GM12872 (cell line): Measurements from ENCODE around the gene KCNS1.

Source experiments
- TF ChIP-seq, protein P1 (sequence below): IDR thresholded peaks from 3 replicates; pipeline ENCODE4 v1.5.1; 2011; ENCODE audit warnings: low read depth, mild to moderate bottlenecking, low read length, moderate library complexity; ENCODE audit not compliant: insufficient read depth

KCNS1 gene

DNA sequence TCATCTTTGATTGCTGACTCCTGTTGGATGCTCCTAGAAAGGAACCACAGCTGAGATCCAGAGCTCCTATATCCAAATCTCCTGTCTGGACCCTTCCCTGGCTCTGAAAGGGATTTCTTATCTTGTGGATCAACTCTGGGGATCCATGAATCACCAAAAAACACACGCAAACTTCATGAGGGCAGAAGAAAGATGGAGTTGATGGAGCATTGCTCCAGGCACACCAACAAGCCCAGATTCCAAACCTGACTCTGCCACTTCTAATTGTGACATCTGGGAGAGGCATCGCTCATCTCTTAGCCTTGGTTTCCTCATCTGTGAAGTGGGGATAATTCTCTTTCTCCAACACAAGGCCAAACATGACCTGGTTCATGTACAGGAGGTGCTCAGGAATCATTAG, 6.7 kb downstream of the KCNS1 start:
- TF ChIP-seq, protein P1, sequence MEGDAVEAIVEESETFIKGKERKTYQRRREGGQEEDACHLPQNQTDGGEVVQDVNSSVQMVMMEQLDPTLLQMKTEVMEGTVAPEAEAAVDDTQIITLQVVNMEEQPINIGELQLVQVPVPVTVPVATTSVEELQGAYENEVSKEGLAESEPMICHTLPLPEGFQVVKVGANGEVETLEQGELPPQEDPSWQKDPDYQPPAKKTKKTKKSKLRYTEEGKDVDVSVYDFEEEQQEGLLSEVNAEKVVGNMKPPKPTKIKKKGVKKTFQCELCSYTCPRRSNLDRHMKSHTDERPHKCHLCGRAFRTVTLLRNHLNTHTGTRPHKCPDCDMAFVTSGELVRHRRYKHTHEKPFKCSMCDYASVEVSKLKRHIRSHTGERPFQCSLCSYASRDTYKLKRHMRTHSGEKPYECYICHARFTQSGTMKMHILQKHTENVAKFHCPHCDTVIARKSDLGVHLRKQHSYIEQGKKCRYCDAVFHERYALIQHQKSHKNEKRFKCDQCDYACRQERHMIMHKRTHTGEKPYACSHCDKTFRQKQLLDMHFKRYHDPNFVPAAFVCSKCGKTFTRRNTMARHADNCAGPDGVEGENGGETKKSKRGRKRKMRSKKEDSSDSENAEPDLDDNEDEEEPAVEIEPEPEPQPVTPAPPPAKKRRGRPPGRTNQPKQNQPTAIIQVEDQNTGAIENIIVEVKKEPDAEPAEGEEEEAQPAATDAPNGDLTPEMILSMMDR: no peak

DNA sequence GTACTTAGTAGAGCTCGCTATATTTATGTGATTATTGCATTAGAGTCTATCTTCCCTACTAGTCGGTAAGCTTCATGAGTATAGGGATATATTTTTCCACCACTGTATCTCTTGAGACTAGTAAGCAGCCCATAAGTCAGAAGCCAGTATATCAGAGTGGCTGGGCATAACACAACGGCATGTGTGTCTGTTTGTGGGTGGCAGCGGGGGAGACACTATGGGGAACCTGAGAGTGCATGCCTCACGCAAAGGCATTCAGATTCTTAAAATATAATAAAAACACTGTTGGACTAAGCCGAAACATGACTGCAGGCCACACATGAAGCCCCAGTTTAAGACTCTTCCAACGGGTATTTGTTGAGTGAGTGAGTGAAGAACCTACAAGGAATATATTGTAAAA, 8.0 kb downstream of the KCNS1 start:
- TF ChIP-seq, protein P1: no peak

DNA sequence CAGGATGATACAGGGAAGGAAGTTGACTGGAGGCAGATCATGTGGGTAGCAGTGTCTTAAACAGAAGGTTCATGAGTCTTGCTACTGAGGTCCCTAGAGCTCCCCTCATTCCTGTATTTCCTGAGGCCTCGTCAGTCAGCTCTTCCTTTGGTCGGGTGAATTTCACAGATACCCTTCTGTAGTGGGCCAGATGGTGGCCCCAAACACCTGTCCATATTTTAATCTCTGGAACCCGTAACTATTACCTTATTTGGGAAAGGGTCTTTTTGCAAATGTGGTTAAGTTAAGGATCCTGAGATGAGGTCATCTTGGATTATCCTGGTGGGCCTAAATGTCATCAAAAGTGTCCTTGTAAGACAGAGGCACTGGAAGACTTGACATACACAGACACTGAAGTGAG, 9.6 kb downstream of the KCNS1 start:
- TF ChIP-seq, protein P1: no peak

DNA sequence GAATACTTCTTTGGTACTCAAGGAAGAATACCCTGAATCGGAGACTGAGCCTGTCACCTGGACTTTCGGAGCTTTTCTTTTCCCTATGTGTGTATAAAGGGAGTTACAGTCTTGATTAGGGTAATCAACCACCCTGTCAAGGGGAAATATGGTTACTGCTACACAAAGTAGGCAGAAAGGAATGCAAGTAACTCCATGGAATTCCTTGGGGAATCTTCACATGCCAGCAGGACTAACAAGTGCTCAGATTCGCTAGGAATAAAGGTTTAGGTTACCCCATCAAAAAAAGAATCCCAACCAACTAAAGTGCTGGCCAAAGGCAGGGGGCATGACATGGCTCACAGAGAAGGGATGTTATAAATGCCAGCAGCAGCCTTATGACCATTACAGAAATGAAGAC, 10.4 kb downstream of the KCNS1 start:
- TF ChIP-seq, protein P1: no peak

DNA sequence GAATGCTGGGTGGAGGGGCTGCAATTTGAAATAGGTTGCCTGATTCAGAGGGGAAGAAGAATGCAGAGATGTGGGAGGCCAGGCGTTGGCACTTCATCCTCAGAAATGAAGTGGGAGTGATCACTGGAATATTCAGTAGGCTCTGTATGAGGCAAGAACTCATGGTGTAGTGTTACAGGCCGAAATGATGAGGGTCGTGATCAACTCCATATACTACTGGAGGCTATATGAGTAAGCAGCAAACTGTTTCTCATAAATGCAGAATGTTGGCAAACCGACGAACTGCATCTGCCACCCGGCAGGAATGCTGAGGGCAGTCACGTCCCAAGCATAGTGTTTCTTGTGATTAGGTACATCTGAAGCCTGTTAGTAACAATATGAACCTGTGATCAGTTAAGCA, 12.7 kb downstream of the KCNS1 start:
- TF ChIP-seq, protein P1: no peak

DNA sequence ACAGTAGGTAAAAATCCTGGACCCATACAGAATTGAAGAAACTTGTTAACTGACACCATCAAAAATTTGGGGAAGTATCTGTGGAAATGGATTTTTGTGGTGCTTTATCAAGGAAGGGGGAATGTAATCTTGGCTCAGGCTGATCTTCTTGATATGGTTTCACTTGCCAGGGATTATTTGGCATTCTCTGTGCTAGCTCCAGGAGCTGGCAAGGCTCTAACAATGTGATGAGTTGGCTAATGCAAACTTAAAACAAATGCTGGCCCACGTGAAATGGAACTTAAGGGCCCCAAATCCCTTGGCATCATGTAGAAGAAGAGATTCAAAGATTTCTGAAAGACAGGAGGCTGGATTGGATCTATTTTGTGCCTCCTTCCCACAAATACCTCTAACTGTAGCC, 13.1 kb downstream of the KCNS1 start:
- TF ChIP-seq, protein P1: no peak

DNA sequence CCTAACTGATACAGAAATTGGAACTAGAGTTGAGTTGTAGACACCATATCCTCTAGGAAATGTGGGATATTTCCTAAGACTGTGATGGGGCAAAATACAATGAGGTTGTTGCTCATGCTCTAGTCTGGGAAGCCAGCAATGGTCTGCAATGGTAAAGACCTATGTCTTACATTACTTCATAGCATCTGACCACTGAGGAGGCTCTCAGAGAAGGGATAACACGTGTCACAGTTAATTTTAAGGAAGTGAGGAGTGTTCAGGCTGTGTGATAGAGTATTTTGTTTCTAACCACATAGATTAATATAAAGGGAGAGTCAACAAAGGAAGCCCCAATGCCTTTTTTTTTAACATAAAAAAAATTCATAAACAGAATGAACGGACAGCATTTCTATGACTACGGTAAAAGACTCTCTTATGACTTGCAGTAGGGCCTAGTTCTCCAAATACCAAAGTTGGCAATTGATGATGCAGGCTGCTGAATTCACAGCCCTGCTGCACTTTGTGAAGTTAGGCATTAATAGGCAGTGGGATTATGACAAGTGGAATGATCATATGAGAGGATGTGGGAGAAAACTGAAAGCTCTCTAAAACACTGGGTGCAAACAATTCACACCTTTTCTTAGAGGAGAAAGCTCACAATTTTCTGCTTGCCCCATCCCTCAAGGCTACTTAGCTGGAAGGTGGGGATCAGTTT, 13.7 kb downstream of the KCNS1 start:
- TF ChIP-seq, protein P1: no peak

DNA sequence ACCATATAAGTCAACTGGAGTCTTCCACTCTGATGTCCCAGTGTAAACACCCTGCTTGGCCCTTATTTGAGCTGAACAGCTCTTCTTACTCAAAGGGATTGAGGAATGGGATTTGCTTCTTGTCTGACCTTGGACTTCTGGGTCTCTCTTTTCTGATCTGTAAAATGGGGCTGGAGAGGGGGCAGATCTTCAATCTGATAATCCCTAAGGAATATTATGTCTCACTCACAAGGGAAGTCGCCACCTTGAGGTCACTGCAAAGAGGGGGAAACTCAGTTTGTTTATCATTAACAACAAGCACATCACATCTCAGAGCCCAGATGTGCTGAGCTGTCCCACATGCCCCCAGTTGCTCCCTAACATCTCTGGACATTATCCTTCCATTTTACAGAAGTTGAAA, 15.1 kb downstream of the KCNS1 start:
- TF ChIP-seq, protein P1: no peak
